ENCODE measurements around the gene LPP.
"Not testable (repeated sequence)": the region's sequence is repeated elsewhere in the genome, so short reads cannot be mapped to it uniquely, and the experiment has no call there.

Gene LPP

DNA sequence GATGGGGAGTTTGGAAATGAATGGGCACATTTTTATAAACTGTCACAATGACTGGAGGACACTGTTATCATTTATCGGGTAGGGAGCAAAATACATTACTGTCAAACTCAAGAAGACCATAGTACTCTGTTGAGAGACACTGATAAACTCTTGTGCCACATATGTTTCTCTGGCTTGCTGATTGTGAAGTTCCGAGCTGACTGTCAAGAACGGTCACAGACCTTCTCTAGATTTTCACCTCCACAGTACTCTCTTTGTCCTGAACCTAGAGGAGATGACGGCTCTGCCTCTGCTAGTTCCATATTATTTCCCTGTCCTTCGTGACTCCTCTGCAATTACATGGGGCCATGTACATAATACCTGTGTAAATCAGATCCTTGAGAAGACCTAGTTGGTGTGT lies 451.9 kb downstream of the LPP start:
- DNase-seq = no peak

DNA sequence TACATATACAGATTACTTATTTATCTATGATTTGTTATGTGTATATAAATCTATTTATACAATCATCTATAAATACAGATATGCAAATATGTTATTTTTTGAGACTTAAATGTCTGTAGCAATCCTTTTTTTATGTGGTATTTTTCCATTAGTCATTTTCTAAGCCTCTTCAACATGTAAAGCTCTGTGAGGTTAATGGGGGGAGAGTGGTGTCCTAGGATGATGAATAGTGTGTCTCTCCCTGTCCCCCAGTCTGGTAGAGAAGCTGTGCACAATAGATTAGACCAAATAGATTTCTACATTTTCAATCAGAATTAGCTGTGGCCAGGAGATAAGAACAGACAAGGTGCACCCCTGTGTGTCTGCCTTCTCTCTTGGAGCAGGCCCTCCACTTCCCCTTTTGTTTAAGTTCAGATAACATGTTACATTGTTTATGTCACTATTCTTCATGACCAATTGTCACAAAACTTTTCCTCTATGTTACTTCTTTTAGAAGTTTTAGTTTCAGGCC lies 453.9 kb downstream of the LPP start:
- peak; percentile 26 for DNase-seq

DNA sequence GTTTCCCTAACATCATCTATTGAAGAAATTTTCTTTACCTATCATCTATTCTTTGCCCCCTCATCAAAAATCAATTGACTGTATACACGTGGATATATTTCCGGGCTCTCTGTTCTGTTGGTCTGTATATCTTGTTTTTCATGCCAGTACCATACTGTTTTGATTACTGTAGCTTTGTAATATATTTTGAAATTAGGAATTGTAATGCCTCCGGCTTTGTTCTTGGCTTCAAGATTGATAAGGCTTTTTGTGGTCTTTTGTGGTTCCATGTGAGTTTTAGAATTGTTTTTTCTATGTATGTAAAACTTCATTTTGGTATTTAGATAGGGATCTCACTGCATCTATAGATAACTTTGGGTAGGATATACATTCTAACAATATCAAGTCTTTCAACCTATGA lies 454.4 kb downstream of the LPP start:
- DNase-seq = no peak

GRCh38 chr3:188613721-188614120 lies 459.8 kb downstream of the LPP start:
- not testable (repeated sequence) for DNase-seq

DNA sequence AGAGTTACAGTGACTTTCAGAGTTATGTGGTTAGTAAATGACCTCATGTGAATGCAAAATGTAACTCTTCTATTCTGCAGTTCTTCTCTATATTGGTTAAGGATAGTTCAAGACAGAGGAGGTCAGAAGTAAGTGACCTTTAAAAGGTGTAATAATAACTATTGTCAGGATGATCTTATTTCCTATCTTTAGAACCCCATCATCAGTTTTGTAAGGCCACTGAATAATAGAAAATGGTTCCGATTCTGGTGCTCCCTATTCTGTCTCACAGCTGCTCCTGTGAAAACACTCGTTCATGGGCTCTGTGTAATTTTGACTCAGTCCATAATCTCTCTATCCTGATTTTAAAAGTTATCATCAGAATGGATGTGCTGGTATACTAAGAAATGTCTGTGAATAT lies 463.3 kb downstream of the LPP start:
- no peak for DNase-seq

DNA sequence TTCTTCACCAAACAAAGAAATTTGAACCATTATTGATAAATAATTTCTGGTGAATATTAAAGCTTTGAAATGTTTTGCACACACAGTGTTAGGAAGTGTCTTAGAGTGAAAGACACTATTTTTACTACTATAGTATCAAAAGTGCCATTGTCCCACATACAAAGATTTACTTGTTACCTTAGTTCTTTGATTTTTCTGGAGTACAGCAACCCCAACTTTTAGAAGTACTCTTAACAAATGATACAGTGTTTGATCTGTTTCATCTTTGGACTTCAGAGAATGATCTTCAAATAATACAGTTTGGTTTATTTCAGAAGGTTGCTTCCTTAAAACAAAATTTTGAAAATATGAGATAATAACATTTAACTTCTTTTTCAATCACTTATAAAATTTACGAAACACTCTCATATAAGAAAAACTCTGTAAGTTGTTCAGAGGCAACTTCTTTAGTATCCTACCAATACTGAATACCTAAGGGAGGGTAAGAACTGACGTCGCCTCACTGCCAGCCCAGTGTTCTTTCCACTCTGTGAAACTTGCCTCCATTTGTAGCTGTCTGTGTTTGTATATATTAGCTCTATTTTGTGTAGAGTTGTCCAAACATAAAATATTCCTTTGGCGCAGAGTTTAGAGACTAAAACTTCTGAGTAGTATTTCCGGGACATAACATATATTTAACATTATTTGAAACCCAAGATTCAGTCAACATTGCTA lies 464.2 kb downstream of the LPP start:
- no peak for DNase-seq

DNA sequence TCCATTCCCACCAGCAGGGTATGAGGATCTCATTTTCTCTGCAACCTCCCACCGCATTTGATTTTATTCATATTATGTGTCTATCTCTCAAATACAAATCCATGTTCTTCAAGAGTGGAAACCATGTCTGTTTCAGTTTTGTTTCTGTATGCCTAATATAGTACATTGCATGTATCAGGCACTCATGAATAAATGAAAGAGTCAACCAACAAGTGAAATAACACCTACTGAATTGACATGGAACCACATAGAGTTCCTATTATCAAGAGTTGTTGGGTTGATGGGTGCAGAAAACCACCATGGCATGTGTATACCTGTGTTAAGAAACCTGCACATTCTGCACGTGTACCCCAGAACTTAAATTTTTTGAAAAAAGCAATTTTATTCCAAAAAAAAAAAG lies 466.8 kb downstream of the LPP start:
- DNase-seq = no peak

DNA sequence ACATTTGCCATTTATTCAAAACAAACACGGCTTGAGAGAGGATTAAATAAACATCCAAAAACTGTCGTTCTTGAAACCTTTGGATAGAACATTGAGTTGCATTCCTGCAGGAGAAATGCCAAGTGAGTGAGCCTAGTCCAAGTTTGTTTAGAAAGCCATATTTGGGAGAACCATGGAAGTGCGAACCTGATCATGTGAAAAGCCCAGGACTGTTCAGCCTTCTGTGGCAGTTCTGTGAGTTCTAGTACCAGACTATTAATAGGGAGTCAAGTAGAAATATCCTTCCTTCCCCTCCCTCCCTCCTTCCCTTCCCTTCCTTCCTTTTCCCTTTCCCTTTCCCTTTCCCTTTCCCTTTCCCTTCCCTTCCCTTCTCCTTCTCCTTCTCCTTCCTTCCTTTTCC lies 470.4 kb downstream of the LPP start:
- DNase-seq = peak; percentile 24

DNA sequence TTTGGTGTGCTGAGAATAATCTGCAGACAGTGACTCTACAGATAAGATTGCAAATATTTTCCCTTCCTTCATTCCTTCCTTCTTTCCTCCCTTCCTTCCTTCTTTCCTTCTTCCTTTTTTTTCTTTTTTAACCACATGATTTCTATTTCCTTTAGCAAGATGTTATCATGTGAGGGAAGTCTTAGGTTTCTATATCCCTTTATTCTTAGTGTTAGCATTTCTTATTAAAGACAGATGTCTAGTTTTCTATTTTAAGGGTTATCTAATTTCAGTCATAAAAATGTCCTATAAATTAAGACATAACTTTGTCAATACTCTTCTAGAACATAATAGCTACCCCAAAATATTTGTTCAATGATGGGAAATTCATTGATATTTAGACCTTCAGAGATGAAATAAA lies 470.9 kb downstream of the LPP start:
- DNase-seq = no peak

DNA sequence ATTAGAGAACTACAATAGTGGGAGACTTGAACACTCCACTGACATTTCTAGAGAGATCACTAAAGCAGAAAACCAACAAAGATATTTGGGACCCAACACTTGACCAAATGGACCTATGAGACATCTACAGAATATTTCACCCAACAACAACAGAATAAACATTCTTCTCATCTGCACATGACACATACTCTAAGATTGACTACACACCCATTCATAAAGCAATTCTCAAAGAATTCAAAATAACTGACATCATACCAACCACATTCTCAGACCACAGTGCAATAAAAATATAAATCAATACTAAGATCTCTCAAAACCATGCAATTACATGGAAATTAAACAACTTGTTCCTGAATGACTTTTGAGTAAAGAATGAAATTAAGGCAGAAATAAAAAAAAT lies 473.7 kb downstream of the LPP start:
- peak; percentile 90 for DNase-seq

DNA sequence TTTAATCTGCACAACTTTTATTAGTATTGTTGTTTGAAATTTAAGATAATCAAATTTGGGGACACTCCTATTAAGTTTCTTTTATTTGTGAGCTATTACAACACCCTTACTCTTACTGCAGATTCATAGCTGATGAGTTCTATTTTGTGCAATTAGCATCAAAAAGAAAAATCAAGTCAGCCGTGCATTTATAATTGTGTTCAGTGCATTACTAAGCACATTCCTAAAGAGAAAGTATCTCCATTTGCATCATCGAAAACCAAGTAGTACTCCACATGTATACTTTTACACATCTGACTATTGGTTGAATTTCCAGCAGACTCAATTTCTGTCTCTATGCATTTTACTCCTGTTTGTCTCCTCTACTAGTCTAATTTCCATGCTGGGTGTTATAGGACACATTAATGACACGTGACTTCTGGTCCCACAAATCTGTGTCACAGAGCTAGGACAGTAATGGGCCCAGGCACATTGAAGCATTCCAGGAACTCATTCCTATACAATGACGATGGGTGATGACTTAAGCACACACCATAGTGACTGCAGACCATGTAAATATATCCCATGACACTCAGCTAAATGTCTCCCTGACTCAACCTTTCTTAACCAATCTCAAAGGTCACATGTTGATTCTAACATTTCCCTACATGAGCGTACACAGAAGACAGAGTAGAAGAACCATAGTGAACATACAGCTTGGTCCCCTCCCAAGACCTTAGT lies 477.5 kb downstream of the LPP start:
- peak; percentile 68 for DNase-seq

DNA sequence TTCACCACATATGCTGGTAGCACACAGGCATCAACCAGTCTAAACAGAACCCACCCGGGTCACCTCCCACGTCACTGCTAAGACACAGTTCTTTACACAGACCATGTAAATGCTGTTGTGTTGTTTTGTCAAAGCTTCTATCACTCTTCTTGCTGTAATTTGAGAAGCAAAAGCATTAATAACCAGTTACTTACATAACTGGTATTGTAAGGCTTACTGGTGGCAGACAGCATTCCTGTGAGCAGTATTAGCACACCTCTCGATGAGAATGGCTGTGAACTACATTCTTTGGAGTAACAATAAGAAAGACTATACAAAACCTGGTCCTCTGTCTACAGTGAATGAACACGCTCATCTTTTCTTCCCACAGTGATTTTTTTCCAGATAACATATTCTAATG lies 479.2 kb downstream of the LPP start:
- DNase-seq = no peak

DNA sequence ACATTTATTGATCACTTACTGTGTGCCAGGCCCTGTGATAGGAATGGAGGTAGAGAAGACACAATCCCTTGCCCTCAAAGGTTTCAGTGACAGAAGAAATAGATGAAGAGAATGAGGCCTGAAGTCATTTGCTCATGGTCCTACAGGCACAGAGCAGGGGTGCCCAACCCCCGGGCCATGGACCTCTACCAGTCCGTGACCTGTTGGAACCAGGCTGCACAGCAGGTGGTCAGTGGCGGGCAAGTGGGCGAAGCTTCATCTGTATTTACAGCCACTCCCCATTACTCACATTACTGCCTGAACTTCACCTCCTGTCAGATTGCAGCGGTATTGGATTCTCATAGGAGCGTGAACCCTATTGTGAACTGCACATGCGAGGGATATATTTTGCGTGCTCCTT lies 480.3 kb downstream of the LPP start:
- DNase-seq = no peak

DNA sequence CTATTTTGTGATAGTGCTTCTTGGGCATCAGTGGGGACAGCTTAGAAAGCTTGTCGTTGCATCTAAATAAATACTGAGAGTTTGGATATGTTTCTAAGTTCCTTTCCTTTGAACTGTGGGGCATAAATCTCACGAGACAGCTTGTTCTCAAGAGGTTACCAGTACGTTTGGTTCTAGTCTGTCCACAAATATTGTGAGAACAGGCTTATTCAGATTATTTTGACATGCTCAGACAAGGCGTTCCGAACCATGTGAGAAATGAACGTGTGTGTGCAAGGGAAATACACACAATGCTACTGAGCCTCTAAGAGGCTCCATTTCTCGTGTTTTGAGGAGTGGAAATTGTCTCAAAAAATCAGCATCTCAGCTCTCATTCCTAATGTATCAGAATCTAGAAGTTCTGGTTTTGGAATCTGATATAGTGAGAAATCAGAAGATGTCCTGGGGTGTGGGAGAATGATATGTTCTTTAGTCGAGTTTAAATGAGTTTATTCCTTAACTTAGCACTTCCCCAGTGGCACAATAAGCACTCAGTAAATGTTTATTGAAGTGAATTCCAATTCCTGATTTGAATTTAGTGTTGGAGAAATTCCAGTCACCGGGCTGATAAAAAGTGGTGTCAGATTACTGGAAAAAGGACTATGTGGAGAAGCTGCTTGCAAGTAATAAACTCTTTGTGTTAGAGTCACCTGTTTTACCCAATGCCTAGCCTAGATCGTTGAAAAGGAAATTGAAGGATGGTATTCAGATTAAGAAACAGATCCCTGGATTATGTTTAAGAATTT lies 481.5 kb downstream of the LPP start:
- DNase-seq = peak; percentile 40

- not testable (repeated sequence) for DNase-seq
Observed at GRCh38 chr3:188636292-188636691, 482.3 kb downstream of the LPP start.

- DNase-seq = no peak
Observed at GRCh38 chr3:188641076-188641475, 487.1 kb downstream of the LPP start.

- DNase-seq = no peak
Observed at GRCh38 chr3:188643736-188644135, 489.8 kb downstream of the LPP start.

DNA sequence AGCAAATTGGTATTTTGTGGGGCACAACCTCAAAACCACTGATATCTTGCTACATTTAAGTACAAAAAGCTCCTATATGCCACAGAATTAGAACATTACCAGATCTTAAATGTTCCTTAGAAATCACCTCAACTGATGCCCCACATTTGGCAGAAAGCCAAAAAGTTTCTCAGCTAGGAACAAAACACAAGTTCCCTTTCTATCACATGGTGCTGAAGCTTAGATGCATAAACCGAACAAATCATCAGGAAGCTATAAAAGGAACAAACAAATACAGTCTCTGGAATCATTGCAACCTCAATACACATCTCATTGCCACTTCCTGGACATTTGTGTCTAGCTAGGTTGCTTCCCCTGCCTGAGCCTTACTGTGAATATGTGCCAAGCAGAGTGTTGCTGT lies 492.6 kb downstream of the LPP start:
- DNase-seq = no peak

DNA sequence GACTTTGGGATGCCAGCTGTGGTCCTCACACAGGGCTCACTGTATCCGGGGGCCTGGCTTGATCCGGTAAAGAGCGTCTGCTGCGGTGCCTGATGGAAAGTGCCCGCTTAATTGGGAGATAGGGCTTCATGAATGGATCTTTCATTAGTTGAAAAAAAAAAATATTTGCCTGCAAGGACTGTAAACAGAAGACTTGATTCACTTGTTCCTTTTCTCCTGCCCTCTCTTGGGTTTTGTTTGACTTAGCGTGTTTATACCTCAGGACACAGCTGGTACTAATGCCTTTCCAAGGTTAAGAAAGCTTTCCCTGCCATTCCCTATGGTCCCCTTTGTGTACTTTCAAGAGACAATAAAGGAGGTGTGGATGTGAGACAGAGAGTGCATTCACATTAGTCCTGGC lies 493.3 kb downstream of the LPP start:
- no peak for DNase-seq

DNA sequence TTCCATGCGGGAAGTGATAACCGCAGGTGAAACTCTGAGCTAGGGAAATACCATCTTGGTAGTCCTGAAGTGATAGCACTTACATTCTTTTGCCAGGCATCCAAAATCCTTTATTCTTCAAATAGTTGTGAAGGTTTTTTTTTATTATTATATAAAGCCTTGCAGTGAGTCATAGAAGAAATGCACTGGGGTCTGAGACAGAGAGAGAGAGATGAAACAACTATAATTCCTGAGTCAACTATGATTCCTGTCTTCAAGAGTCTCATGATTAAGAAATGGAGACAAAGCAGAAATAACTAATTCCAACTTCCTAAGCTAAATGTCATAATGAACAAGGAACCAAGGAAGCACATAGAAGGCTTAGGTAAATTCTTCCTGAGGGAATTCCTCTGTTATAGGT lies 495.6 kb downstream of the LPP start:
- peak; percentile 73 for DNase-seq

- peak; percentile 18 for DNase-seq
Observed at GRCh38 chr3:188656196-188656982, 502.4 kb downstream of the LPP start.

GRCh38 chr3:188658606-188659005 lies 504.6 kb downstream of the LPP start:
- no peak for DNase-seq

Measured in fibroblast of upper back skin (primary cell).